CD4-positive, alpha-beta T cell (primary cell): ENCODE results near the gene SUPT6H. TPM values are rescaled to one million over a fixed set of nuclear protein-coding genes. Genes with fewer than 3 reads are reported as not detected.

Source experiments
- ATAC-seq: fragments of 200-7000 bp; cut with Tn5 transposase; one replicate; pipeline ENCODE4 v1.10.0; 2022; ENCODE audit warnings: mild to moderate bottlenecking; ENCODE audit not compliant: poor library complexity
- CTCF ChIA-PET: fragments of 350-600 bp; sonication (Branson Sonifier 250); formaldehyde crosslinking; loops from one replicate; lab custom pipeline; 2021; ENCODE audit warnings: antibody characterized with exemption, inconsistent platforms; lab: Charles Lee
- POLR2A ChIA-PET: fragments of 350-600 bp; sonication (Branson Sonifier 250); formaldehyde crosslinking; loops from one replicate; lab custom pipeline; 2021; ENCODE audit warnings: antibody characterized with exemption, inconsistent platforms; lab: Charles Lee
- DNase-seq, 14 experiments: peaks; one replicate each; pipeline ENCODE4 v3.0.0-alpha.2; 2013 to 2020; ENCODE audit warnings: mixed read lengths in 2 of 14
- H3K27ac ChIP-seq, 2 donors: one replicate each; pipeline versions ENCODE4 v1.5.1 to v1.7.0; 2013; ENCODE audit warnings: low read length in 2 of 2, low read depth in 1 of 2, mild to moderate bottlenecking in 1 of 2
- H3K27me3 ChIP-seq, 2 experiments: 1 replicate in 1 of 2; 2 replicates in 1 of 2; pipeline versions ENCODE4 v1.6.1 to v1.7.0; 2013; ENCODE audit warnings: low read length in 2 of 2, control low read depth in 1 of 2, mild to moderate bottlenecking in 1 of 2, moderate library complexity in 1 of 2; ENCODE audit not compliant: insufficient read depth in 2 of 2, control insufficient read depth in 1 of 2
- H3K36me3 ChIP-seq: one replicate; pipeline ENCODE4 v1.6.1; 2013; ENCODE audit warnings: low read length, control low read depth; ENCODE audit not compliant: insufficient read depth
- H3K4me1 ChIP-seq: one replicate; pipeline ENCODE4 v1.6.1; 2013; ENCODE audit warnings: low read length, control low read depth; ENCODE audit not compliant: insufficient read depth
- H3K4me3 ChIP-seq: one replicate; pipeline ENCODE4 v1.5.1; 2013; ENCODE audit warnings: mild to moderate bottlenecking, low read length, moderate library complexity
- H3K9me3 ChIP-seq, 2 experiments: 1 replicate in 1 of 2; 2 replicates in 1 of 2; pipeline versions ENCODE4 v1.6.1 to v1.7.0; 2013; ENCODE audit warnings: low read length in 2 of 2, mild to moderate bottlenecking in 2 of 2, control low read depth in 1 of 2, moderate library complexity in 1 of 2; ENCODE audit not compliant: control insufficient read depth in 1 of 2, insufficient read depth in 1 of 2
- H3K27ac Mint-ChIP-seq: one replicate; pipeline ENCODE4 v1.8.0; 2020; ENCODE audit warnings: mixed read lengths
- H3K27me3 Mint-ChIP-seq: one replicate; pipeline ENCODE4 v1.8.0; 2021; ENCODE audit warnings: mixed read lengths
- H3K36me3 Mint-ChIP-seq: one replicate; pipeline ENCODE4 v1.8.0; 2021; ENCODE audit warnings: low read depth, mixed read lengths
- H3K4me1 Mint-ChIP-seq: one replicate; pipeline ENCODE4 v1.8.0; 2021; ENCODE audit warnings: low read depth, mixed read lengths
- H3K4me3 Mint-ChIP-seq: one replicate; pipeline ENCODE4 v1.8.0; 2020; ENCODE audit warnings: mild to moderate bottlenecking, mixed read lengths
- H3K9me3 Mint-ChIP-seq: one replicate; pipeline ENCODE4 v1.8.0; 2020; ENCODE audit warnings: mixed read lengths
- intact Hi-C, 2 experiments: fragments of 100-400 bp; cut with DNase I in 1 of 2; cut with micrococcal nuclease in 1 of 2; formaldehyde crosslinking; loops; one replicate each; pipeline versions ENCODE4 v1.15.1 to v1.9.0; 2023 to 2025; cut with DNase I, micrococcal nuclease
- total RNA-seq, 174 experiments: library from RNA in 2 of 174; stranded (reverse) in 2 of 174; gene quantifications; one replicate each; pipeline ENCODE4 v1.2.3 and lab custom pipeline; 2021 to 2026
- TF ChIP-seq, protein P1 (sequence below): fragments of 200-600 bp; IDR thresholded peaks from one replicate; pipeline ENCODE4 v1.8.0; 2022; ENCODE audit warnings: antibody characterized with exemption, mild to moderate bottlenecking

Gene SUPT6H
- total RNA-seq, 2 experiments from 2014 or later, result 149 to 151 TPM

DNA sequence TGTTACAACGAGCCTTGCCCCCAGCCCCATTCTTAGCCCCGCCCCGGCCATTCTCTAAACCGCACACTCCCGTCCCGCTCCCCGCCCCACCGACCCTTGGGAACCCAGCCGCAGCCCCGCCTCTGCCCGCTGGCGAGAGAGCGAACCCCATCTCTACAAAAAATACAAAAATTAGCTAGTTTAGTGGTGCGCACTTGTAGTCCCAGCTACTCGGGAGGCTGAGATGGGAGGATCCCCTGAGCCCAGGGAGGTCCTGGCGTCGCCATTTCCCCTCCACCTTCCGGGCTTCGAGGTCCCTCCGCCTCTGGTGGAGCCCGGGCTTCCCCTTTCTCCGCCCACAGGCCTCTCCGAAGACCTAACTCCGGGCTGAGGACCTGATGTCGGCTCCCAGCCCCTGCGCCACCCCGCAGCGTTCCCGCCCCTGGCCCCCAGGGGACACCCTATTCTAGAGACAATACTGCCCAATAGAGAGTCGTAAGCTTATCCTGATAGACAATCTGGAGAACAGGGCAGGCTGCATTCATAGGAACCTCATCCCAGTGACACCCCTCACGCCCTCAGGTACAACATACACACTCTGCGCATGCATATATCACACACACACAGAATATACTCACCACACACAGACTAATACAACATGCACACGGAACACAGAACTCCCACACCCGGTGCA, 50.2 kb downstream of the SUPT6H start:
- ATAC-seq, result peak; percentile 31
- H3K27me3 ChIP-seq, result peaks cover 10 to 16% of the 10 kb centered on the region in 2 experiments
- H3K4me3 ChIP-seq, result peak overlapping the region; percentile 72
- ChIA-PET CTCF (interaction anchor here (0.7 to 3.6 kb wide), 6 partner anchors 8 to 65 kb away, joined by 3 to 24 read pairs (median 10); partner anchors contain the start of genes NEK8, RPL23A and TLCD1), POLR2A (interaction anchor here (1.1 to 4.6 kb wide), 11 partner anchors 9 to 580 kb away, joined by 3 to 110 read pairs (median 15); partner anchors contain the start of genes BLTP2, NEK8, PHF12 and RPL23A)
- peak overlapping the region; percentile 87 for H3K27ac Mint-ChIP-seq
- H3K27me3 Mint-ChIP-seq, result peaks cover 22% of the 10 kb centered on the region
- H3K36me3 ChIP-seq, result no peaks in the 10 kb centered on the region
- H3K9me3 Mint-ChIP-seq, result no peaks in the 10 kb centered on the region
- intact Hi-C loops, result loop anchor here (5.0 to 10.0 kb wide), 3 partner anchors 50 to 357 kb away; partner anchors contain the start of genes BLTP2 (in 2 of the 2), POLDIP2 (in 1 of the 2), SDF2 (in 1 of the 2) and SUPT6H (in 1 of the 2)
- peaks cover 23% of the 10 kb centered on the region for H3K4me1 ChIP-seq
- peak overlapping the region; percentile 87 for H3K4me3 Mint-ChIP-seq
- H3K36me3 Mint-ChIP-seq, result no peaks in the 10 kb centered on the region
- DNase-seq, result peak; percentile 33 to 88 (median 50)
- peaks cover 0 to 5% of the 10 kb centered on the region in 2 experiments for H3K9me3 ChIP-seq
- peaks cover 20% of the 10 kb centered on the region for H3K4me1 Mint-ChIP-seq
- TF ChIP-seq, protein P1, sequence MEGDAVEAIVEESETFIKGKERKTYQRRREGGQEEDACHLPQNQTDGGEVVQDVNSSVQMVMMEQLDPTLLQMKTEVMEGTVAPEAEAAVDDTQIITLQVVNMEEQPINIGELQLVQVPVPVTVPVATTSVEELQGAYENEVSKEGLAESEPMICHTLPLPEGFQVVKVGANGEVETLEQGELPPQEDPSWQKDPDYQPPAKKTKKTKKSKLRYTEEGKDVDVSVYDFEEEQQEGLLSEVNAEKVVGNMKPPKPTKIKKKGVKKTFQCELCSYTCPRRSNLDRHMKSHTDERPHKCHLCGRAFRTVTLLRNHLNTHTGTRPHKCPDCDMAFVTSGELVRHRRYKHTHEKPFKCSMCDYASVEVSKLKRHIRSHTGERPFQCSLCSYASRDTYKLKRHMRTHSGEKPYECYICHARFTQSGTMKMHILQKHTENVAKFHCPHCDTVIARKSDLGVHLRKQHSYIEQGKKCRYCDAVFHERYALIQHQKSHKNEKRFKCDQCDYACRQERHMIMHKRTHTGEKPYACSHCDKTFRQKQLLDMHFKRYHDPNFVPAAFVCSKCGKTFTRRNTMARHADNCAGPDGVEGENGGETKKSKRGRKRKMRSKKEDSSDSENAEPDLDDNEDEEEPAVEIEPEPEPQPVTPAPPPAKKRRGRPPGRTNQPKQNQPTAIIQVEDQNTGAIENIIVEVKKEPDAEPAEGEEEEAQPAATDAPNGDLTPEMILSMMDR, result no peak
- peak overlapping the region; percentile 68 to 73 for H3K27ac ChIP-seq

DNA sequence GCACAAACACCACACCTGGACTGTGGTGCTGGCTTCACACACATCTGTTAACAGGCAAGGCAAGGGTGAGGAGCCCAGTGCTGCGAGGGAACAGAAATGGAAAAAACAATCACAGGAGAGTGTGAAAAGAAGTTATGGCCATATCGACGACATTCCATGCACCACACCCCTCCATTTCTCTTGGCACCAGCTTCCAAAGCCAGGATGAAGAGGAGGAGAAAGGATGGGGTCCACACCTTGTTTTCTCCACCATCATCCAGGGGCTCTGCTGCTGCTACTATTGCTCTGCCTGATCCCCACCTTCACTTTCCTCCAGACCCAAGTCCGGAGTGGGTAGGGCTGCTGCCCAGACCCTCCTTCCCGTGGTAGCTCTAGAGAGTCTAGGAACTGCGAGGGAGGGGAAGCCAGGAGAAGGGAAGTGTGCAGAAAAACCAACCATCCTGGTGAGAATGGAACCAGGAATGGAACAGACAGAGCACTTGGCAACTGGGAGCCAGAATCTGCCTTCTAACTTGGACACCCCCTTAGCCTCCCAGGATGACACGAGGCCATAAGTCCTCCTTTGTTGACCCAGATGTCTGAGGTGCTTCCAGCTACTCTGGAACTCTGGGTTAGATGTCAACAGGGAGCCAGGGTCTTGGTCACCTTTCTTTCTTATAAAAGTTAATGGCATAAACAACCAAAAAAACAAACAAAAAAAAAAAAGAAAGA, 50.9 kb downstream of the SUPT6H start:
- CTCF ChIA-PET, result interaction anchor here (1.5 to 3.2 kb wide), 2 partner anchors 14 to 66 kb away, joined by 7 to 10 read pairs; no protein-coding TSS in a partner anchor
- DNase-seq (no peak), ATAC-seq (no peak)
- peaks cover 23% of the 10 kb centered on the region for H3K27me3 Mint-ChIP-seq
- peaks cover 20% of the 10 kb centered on the region for H3K4me1 Mint-ChIP-seq
- H3K27ac ChIP-seq, result no peak overlapping the region
- peak overlapping the region; percentile 87 for H3K4me3 Mint-ChIP-seq
- H3K36me3 ChIP-seq, result no peaks in the 10 kb centered on the region
- peak overlapping the region; percentile 72 for H3K4me3 ChIP-seq
- peaks cover 28% of the 10 kb centered on the region for H3K4me1 ChIP-seq
- peaks cover 14 to 21% of the 10 kb centered on the region in 2 experiments for H3K27me3 ChIP-seq
- no peaks in the 10 kb centered on the region for H3K9me3 Mint-ChIP-seq
- H3K36me3 Mint-ChIP-seq, result no peaks in the 10 kb centered on the region
- peaks cover 0 to 8% of the 10 kb centered on the region in 2 experiments for H3K9me3 ChIP-seq
- peak overlapping the region; percentile 87 for H3K27ac Mint-ChIP-seq
- TF ChIP-seq, protein P1, result no peak
- intact Hi-C loops, result loop anchor here (5.0 to 10.0 kb wide), 3 partner anchors 51 to 358 kb away; partner anchors contain the start of genes BLTP2 (in 2 of the 2), POLDIP2 (in 1 of the 2), SDF2 (in 1 of the 2) and SUPT6H (in 1 of the 2)
- POLR2A ChIA-PET, result interaction anchor here (1.8 to 4.6 kb wide), 8 partner anchors 8 to 239 kb away, joined by 6 to 110 read pairs (median 19); partner anchors contain the start of genes BLTP2, NEK8, PHF12 and RPL23A

DNA sequence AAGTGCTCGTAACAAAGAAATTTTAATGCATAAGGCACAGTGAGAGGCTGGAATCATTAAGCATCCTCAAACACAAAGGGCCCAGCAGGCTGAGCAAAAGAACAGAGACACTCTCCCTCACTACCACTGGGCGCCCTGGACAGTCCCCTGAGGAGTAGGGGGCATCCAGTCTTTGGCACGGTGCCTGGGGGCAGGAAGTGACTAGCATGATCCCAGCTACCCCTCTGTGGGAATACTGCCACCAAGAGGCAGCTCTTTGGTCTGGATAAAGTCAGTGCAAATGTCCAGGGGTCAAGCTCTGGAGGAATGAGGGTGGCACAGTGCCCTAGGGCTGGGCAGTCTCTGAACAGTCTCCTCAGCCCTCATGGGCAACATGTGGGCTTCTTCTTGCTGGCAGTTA, 52.3 kb downstream of the SUPT6H start:
- H3K27me3 Mint-ChIP-seq, result peaks cover 32% of the 10 kb centered on the region
- Histone ChIP-seq H3K4me1 (peaks cover 41% of the 10 kb centered on the region), H3K4me3 (no peak overlapping the region), H3K27me3 (peaks cover 17 to 21% of the 10 kb centered on the region in 2 experiments), H3K36me3 (no peaks in the 10 kb centered on the region), H3K9me3 (peaks cover 0 to 8% of the 10 kb centered on the region in 2 experiments), H3K27ac (no peak overlapping the region)
- CTCF ChIA-PET, result interaction anchor here (1.3 kb wide), 1 partner anchor 13 kb away, joined by 4 read pairs; no protein-coding TSS in a partner anchor
- POLR2A ChIA-PET, result no interaction called here
- H3K9me3 Mint-ChIP-seq, result no peaks in the 10 kb centered on the region
- TF ChIP-seq, protein P1, result no peak
- H3K27ac Mint-ChIP-seq, result no peak overlapping the region
- peak overlapping the region; percentile 17 for H3K4me3 Mint-ChIP-seq
- H3K36me3 Mint-ChIP-seq, result no peaks in the 10 kb centered on the region
- intact Hi-C loops, result loop anchor here (5.0 to 10.0 kb wide), 3 partner anchors 52 to 359 kb away; partner anchors contain the start of genes BLTP2 (in 2 of the 2), POLDIP2 (in 1 of the 2), SDF2 (in 1 of the 2) and SUPT6H (in 1 of the 2)
- H3K4me1 Mint-ChIP-seq, result peaks cover 33% of the 10 kb centered on the region
- ATAC-seq (no peak), DNase-seq (no peak)
